HG03196 (cell line): Measurements from ENCODE around the gene TRIM56.
"Not testable (repeated sequence)": the region's sequence is repeated elsewhere in the genome, so short reads cannot be mapped to it uniquely, and the experiment has no call there.

ENCODE experiments used
- ATAC-seq: cut with Tn5 transposase; IDR thresholded peaks from one replicate; pipeline ENCODE4 v1.9.1; 2021; ENCODE audit not compliant: unreplicated experiment

The TRIM56 gene

GRCh38 chr7:101112233-101112632 lies 27.0 kb downstream of the TRIM56 start:
- ATAC-seq, result no peak

GRCh38 chr7:101113140-101113539 lies 27.9 kb downstream of the TRIM56 start:
- not testable (repeated sequence) for ATAC-seq

- ATAC-seq, result no peak
Observed at GRCh38 chr7:101113836-101114235, 28.6 kb downstream of the TRIM56 start.

GRCh38 chr7:101114492-101114891 lies 29.2 kb downstream of the TRIM56 start:
- ATAC-seq, result no peak

GRCh38 chr7:101115215-101115614 lies 29.9 kb downstream of the TRIM56 start:
- ATAC-seq, result no peak

GRCh38 chr7:101116898-101117297 lies 31.6 kb downstream of the TRIM56 start:
- no peak for ATAC-seq

- ATAC-seq, result no peak
Observed at GRCh38 chr7:101118856-101119255, 33.6 kb downstream of the TRIM56 start.

GRCh38 chr7:101119876-101120275 lies 34.6 kb downstream of the TRIM56 start:
- ATAC-seq, result no peak

- no peak for ATAC-seq
Observed at GRCh38 chr7:101120315-101120714, 35.0 kb downstream of the TRIM56 start.

- ATAC-seq, result not testable (repeated sequence)
Observed at GRCh38 chr7:101121631-101121990, 36.3 kb downstream of the TRIM56 start.

- no peak for ATAC-seq
Observed at GRCh38 chr7:101121991-101122932, 37.0 kb downstream of the TRIM56 start.

GRCh38 chr7:101122933-101123702 lies 37.8 kb downstream of the TRIM56 start:
- no peak for ATAC-seq

- ATAC-seq, result no peak
Observed at GRCh38 chr7:101123703-101124068, 38.4 kb downstream of the TRIM56 start.

- no peak for ATAC-seq
Observed at GRCh38 chr7:101124376-101125056, 39.2 kb downstream of the TRIM56 start.

GRCh38 chr7:101125989-101126650 lies 40.8 kb downstream of the TRIM56 start:
- peak; percentile 50 for ATAC-seq

GRCh38 chr7:101126651-101127459 lies 41.6 kb downstream of the TRIM56 start, which contains the start of gene SERPINE1:
Gene SERPINE1 (plus strand): TSS chr7:101127104. CDS start chr7:101128394, 1,290 bp downstream.
- ATAC-seq, result peak; percentile 50

GRCh38 chr7:101127460-101128039 lies 42.3 kb downstream of the TRIM56 start:
- ATAC-seq, result no peak

GRCh38 chr7:101128040-101128834 lies 43.0 kb downstream of the TRIM56 start:
- no peak for ATAC-seq

- ATAC-seq, result no peak
Observed at GRCh38 chr7:101129603-101130117, 44.4 kb downstream of the TRIM56 start.
